GM18508 (cell line): ENCODE data around the gene ARF6.
"Not testable (repeated sequence)": the region's sequence is repeated elsewhere in the genome, so short reads cannot be mapped to it uniquely, and the experiment has no call there.

Experiments
- ATAC-seq: cut with Tn5 transposase; IDR thresholded peaks from one replicate; pipeline ENCODE4 v1.9.1; 2021; ENCODE audit warnings: moderate number of reproducible peaks; ENCODE audit not compliant: insufficient read depth, unreplicated experiment

The ARF6 gene

DNA sequence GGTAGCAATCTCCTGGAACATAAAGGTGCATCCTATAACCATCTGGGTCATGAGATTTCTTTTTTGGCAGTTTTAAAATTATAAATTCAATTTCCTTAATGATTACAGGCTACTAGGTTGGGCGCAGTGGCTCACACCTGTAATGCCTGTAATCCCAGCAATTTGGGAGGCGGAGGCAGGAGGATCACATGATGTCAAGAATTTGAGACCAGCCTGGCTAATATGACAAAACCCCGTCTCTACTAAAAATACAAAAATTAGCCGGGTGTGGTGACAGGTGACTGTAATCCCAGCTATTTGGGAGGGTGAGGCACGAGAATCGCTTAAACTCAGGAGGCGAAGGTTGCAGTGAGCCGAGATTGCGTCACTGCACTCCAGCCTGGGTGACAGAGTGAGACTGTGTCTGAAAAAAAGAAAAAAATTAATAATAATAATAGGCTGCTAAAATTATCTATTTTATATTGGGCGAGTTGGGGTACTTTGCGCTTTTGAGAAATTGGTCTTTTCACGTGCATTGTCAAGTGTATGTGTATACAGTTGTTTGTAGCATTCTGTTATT lies 17.2 kb upstream of the ARF6 start:
- no peak for ATAC-seq

DNA sequence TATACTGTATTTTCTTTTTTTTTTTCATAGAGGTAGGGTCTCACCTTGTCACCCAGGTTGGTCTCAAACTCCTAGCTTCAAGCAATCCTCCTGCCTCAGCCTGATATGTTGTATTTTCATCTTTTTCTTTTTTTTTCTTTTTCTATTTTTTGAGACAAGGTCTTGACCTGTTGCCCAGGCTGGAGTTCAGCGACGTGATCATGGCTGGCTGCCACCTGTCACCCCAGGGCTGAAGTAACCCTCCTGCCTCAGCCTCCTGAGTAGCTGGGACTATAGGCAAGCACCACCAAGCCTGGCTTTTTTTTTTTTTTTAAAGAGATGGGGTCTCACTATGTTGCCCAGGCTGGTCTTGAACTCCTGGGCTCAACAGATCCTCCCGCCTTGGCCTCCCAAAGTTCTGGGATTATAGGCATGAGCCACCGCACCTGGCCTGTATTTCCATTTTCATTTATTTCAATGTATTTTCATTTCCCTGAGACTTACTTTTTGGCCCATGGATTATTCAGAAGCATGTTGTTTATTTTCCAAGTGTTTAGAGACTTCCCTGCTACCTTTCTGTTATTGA lies 16.2 kb upstream of the ARF6 start:
- ATAC-seq = no peak

DNA sequence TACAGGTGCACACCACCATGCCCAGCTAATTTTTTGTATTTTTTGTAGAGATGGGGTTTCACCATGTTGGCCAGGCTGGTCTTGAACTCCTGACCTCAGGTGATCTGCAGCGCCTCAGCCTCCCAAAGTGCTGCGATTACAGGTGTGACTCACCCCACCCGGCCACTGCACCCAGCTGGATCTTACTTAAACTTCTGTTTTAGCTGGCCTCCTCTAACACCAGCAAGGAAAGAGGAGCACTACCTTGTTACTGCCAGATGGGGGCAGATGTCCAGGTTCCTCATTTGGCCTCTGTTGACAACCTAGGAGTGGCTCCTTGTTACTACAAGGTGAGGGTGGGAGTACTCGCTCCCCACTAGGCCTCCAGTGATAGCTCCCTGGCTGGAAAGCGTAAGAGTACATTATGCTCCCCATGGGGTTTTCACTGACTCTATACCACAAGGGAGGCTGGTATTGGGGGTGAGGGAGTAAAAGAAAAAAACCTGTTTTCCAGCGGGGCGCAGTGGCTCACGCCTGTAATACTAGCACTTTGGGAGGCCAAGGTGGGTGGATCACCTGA lies 13.2 kb upstream of the ARF6 start:
- no peak for ATAC-seq

DNA sequence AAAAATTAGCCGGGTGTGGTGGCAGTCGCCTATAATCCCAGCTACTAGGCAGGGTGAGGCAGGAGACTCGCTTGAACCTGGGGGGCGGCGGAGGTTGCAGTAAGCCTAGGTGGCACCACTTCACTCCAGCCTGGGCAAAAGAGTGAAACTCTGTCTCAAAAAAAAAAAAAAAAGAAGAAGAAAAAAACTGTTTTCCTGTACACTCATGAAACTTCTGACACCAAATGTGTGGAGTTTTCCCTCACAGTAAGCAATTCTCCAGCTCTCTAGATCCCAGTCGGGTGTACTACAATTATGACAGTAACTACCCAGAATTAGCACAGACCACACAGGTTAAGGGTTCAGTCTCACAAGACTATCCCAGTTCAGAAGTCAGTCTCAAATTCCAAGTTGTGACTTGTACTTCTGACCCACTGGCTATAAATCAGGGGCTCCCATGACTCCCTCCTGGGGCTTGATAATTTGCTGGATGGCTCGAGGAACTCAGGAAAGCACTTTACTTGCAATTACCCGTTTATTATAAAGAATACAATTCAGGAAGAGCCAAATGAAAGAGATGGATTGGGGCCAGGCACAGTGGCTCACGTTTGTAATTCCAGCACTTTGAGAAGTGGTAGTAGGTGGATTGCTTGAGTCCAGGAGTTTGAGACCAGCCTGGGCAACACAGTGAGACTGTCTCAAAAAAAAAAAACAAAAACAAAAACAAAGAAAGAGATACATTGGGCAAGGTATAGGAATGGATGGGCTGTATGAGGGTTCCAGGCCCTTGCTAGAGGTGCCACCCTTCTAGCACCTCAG lies 12.4 kb upstream of the ARF6 start:
- no peak for ATAC-seq

DNA sequence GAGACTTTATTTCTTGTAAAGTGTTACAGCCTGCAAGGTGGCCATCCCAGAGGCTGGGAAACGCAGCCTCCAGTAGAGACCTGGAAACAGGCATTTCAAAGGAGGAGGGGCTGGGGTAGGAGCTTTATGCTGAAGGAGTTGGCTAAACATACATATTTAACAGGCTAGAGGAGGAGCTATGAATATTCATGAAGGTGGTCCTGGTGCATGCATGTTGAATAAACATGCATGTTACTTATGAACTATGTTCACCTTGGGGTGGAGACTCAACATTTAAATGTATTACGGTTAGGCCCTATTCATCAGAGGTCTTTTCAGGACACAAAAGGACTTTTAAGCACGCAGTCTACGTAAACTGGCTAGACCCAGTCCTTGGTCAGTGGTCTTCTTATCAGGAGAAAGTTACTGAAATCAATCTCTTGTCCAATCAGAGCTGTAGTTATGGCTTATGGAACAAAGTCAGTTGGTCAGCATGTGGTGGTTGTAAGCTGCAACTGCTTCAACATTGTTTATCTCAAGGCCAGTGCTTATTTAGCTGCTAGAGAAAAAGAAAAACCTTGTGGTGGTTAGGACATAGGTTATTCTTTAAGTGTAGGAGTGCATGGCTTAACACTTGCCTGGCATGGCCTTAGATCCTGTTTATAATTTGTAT lies 11.4 kb upstream of the ARF6 start:
- ATAC-seq = no peak

DNA sequence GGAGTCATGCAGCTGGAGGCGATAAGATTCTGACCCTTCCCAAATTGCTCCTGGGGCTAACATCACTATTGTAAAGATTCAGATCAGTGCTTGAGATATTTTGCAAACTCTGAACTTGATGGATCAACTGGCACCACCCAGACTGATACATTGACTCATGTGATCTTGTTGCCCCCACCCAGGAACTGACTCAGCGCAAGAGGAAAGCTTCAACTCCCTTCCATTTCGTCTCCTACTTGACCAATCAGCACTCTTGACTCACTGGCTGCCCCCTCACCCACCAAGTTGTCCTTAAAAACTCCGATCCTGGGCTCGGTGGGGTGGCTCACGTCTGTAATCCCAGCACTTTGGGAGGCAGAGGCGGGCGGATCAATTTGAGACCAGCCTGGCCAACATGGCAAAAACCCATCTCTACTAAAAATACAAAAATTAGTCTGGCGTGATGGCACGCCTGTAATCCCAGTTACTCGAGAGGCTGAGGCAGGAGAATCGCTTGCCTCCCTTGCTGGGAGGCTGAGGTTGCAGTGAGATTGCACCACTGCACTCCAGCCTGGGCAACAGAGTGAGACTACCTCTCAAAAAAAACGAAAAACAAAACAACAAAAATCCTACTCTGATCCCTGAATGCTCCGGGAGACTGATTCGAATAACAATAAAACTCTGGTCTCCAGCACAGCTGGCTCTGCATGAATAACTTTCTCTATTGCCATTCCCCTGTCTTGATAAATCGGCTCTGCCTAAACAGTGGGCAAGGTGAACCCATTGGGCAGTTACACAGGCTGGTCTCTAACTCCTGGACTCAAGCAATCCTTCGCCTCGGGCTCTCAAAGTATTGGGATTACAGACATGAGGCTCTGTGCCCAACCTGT lies 9.8 kb upstream of the ARF6 start:
- no peak for ATAC-seq

DNA sequence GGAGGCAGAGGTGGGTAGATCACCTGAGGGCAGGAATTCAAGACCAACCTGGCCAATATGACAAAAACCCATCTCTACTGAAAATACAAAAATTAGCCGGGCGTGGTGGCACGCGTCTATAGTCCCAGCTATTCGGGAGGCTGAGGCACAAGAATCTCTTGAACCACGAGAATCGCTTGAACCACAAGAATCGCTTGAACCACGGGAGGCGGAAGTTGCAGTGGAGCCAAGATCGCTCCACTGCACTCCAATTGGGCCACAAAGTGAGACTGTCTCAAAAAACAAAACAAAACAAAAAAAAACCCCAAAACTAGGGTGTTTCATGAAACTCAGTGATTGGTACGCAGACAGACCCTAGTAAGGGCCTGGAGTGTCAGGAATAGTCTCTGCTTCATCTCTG lies 6.4 kb upstream of the ARF6 start:
- ATAC-seq = no peak

DNA sequence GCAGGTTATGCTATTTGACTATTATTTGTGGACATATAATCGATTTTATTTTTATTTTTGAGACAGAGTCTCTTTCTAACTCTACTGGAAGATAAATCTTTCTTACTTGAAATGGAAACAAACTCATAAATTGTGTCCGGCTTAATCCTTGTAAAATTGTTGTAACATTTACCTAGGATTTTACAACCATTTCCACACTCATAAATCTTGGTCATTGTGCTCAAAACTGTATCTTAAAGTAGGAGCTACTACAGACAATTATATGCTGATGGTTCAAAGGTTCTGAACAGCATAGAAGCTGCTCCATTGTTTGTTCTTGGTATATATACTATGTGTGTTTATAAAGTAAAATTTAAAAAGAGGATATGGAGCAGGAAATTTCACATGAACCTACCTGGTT lies 4.6 kb upstream of the ARF6 start:
- no peak for ATAC-seq

DNA sequence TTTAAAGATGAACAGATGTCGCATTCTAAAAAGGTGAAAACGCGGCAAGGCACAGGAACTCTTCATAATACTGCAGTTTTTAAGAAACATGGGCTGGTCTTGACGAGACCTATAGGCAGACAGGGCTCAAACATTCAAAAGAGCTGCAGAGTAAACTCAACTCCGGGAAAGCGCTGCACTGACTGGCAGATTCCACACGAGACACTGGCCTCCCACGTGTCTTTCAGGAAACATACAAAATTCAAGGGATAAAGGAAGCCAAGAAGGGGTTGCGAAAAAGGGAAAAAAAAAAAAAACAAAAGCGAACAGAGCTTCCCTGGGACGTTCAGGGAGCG lies 614 bp upstream of the ARF6 start:
- ATAC-seq = peak; percentile 32

DNA sequence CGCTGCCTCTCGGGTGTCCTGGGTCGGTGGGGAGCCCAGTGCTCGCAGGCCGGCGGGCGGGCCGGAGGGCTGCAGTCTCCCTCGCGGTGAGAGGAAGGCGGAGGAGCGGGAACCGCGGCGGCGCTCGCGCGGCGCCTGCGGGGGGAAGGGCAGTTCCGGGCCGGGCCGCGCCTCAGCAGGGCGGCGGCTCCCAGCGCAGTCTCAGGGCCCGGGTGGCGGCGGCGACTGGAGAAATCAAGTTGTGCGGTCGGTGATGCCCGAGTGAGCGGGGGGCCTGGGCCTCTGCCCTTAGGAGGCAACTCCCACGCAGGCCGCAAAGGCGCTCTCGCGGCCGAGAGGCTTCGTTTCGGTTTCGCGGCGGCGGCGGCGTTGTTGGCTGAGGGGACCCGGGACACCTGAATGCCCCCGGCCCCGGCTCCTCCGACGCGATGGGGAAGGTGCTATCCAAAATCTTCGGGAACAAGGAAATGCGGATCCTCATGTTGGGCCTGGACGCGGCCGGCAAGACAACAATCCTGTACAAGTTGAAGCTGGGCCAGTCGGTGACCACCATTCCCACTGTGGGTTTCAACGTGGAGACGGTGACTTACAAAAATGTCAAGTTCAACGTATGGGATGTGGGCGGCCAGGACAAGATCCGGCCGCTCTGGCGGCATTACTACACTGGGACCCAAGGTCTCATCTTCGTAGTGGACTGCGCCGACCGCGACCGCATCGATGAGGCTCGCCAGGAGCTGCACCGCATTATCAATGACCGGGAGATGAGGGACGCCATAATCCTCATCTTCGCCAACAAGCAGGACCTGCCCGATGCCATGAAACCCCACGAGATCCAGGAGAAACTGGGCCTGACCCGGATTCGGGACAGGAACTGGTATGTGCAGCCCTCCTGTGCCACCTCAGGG lies 679 bp downstream of the ARF6 start:
- peak; percentile 24 for ATAC-seq

DNA sequence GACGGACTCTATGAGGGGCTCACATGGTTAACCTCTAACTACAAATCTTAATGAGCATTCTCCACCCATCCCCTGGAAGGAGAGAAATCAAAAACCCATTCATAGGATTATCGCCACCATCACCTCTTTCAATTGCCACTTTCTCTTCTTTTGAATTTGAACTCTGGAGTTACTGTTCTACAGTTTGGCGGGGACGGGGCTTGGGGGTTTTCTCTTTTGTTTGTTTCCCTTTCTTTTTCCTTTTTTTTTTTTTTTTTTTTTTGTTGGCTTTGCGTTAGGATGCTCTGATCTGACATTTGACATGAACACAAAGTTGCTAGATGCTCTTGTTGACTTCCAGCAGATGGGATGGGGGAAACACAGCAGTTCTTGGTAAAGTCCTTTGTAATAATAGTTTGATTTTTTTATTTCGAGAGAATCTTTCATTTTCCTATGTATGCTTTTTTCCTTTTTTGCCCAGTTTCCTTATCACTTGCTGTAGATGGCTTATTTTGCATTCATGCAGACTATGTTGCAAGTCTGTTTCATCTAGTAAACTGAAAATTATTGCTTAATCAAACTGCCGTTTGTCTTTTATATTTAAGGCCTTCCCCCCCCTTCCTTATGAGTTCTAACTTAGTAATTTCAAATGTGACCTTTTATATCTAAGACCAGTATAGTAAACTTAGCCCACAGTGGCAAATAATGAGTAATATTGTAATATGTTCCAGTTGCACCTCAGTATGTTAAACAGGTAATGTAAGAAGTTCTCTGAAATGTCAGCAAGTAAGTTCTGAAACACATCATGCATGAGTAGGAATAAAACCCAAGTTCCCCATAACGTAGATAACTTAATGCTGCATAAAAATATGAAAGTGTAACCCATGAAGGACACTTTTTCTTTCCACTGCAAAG lies 1.6 kb downstream of the ARF6 start:
- not testable (repeated sequence) for ATAC-seq

DNA sequence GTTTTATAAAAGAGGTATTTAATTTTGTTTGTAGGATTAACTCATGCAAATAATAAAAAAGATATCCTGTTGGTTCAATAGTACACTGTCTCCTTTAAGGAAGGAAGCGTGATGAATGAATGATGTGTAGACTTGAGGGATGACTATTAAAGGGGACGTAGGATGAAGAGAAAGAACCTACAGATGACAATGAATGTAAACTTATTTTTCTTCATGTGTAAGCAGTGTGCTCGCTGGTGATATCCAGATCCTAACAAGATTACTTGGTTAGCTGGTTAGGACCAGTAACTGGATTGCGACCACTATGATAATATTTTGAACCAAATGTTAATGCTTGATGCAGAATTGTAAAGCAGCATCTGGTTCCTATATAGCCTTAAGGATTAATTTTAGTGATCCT lies 2.6 kb downstream of the ARF6 start:
- ATAC-seq = no peak

DNA sequence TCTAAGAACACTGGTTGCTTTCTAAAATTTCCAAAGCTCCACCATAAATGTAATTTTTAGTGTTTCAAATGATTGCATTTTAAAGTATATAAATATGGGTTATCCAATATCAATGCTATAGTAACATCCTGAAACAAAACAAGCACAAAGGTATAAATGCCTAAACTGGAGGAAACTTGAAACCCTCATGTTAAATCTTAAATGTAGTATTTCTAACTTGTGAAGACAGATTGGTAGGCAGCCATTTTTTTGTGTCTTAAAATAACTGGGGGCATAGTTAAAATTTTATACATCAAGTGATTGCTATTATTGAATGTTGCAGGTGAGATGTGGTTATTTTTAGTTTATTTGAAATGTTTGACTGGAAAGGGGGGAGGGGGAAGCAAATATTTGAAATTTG lies 3.4 kb downstream of the ARF6 start:
- ATAC-seq = not testable (repeated sequence)

DNA sequence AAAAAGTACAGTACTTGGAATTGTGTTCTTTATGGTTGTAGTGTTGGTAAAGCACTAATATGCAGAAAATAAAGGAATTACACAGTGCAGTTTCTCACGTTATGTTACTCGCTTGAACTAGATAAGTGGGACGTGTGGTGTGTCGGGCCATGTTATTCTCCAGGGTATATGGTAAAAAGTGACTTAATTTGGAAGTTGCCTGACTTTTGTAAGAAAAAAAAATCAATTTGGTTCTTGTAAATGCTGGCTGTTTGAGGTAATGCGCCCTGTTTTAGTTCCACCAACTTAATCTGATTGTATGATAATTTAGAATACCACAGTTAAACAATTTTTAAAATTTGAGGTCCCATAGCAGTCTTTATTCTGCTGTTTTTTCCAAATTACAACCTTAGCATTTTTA lies 4.1 kb downstream of the ARF6 start:
- ATAC-seq = no peak

DNA sequence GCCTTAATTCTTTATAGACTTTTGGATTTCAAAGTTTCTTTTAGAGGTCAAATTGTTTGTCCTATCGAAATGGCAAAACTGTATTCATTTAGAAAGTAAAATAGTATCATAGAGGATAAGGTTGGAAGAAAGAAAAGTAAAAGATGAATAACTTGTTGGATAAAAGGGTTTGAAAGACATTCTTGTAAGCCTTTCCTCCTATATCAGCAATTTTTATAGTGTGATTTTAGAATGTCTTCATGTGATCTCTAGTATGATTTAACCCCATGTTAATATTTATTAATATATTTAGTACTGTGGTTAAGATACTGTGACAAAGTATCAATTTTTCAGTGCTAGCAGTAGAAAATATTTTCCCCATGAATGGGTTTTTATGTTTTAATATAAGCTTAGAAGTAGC lies 4.5 kb downstream of the ARF6 start:
- no peak for ATAC-seq

DNA sequence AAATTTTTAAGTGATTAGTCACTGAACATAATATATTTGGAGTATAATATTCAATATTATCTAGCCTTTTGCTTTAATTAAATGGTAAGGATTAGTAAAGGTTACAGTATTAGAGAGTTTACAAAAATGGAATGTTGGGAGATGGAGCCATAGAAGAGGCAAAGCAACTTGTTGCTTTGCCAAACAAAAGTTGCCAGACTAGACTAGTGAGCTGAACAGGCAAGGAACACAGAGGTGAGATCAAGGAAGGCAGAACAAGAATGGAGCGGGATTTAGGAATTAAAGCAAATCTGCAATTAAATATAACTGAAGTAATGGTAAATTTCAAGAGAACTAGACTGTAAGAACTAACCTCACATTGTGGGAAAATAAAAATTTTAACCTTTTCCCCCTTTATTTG lies 5.1 kb downstream of the ARF6 start:
- no peak for ATAC-seq

DNA sequence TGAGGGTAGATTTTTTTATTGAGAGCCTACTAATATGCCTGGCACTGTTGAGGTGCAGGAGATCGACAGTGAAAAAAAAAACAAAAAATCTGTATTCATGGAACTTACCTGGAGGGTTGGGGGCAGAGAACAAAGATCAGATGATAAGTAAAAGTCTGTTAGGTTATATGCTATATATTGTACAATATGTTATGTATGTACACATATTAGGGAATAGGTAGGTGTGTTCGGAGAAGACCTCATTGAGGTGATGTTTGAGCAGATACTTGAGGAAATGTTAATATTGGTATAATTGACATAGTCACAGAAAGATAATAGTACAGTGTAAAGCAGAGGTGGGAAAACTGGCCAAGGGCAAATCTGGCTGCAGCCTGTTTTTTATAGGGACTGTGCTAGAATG lies 5.6 kb downstream of the ARF6 start:
- no peak for ATAC-seq

DNA sequence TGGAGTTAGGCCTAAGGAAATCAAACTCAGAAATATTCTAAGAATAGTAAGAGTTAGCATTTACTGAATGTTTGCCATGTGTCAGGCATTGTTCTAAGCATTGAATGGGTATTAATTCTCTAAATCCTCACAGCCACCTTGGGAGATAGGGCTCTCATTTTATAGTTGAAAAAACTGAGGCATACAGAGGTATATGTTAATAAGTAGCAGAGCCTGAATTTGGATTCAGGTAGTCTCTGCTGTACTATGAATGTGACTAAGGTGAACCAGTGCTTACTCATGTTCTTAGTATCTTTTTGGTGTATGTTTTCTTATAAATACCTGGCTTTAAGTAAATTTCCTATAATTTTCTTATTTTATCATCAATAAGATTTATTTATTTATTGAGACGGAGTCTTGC lies 8.1 kb downstream of the ARF6 start:
- ATAC-seq = no peak
